ENCODE data around the gene CSMD2. TPM values are rescaled to one million over a fixed set of nuclear protein-coding genes. Genes with fewer than 3 reads are reported as not detected.

The CSMD2 gene
- total and polyA plus RNA-seq, 2 of the 8 experiments (the other 6 are each of a cell fraction or from before 2014, with no cell fraction given) = 7.0 to 14.7 TPM

- no peak overlapping the region for H3K27ac ChIP-seq (ENCODE audit: low read depth, low read length)
- CTCF ChIA-PET (ENCODE audit: partially characterized antibody) = interaction anchor here (0.9 kb wide), 1 partner anchor 56 kb away, joined by 5 read pairs; no protein-coding TSS in a partner anchor
- H4K91ac ChIP-seq (replicated peaks; ENCODE audit: insufficient read length, low read length) = no peak overlapping the region
- no peak overlapping the region for H2BK5ac ChIP-seq (ENCODE audit: low read depth, low read length)
- H3K4me1 ChIP-seq (replicated peaks in 1 of 4; ENCODE audit: control insufficient read depth in 3 of 4, insufficient read depth in 4 of 4, low read length in 3 of 4) = no peaks in the 10 kb centered on the region
- H3K27me3 ChIP-seq (replicated peaks in 1 of 4; ENCODE audit: control insufficient read depth in 3 of 4, extremely low read depth in 1 of 4, insufficient read depth in 3 of 4, low read length in 3 of 4) = no peaks in the 10 kb centered on the region; a peak in 2 of 7 replicates
- H3K23ac ChIP-seq (ENCODE audit: insufficient read length) = no peak overlapping the region
- no peak overlapping the region for H3K56ac ChIP-seq (replicated peaks; ENCODE audit: insufficient read length, low read depth, low read length)
- H2BK12ac ChIP-seq (ENCODE audit: low read depth, low read length) = no peak overlapping the region
- no peak overlapping the region for H4K8ac ChIP-seq (ENCODE audit: extremely low read depth, insufficient read depth, low read length)
- no peak overlapping the region for H3K4me3 ChIP-seq (ENCODE audit: extremely low read depth in 1 of 4, insufficient read depth in 2 of 4, low read depth in 3 of 4, low read length in 4 of 4)
- H3K4me2 ChIP-seq (ENCODE audit: insufficient read depth in 1 of 2, low read depth in 2 of 2, low read length in 2 of 2) = no peak overlapping the region
- no peak overlapping the region for H4K5ac ChIP-seq (ENCODE audit: insufficient read length, low read depth, low read length)
- no peak for FAIRE-seq
- no peaks in the 10 kb centered on the region for H3K79me1 ChIP-seq (ENCODE audit: low read depth, low read length)
- H3K79me2 ChIP-seq (ENCODE audit: control insufficient read depth in 1 of 2, insufficient read depth in 2 of 2, low read length in 2 of 2) = no peaks in the 10 kb centered on the region
- no peak overlapping the region for H3K9ac ChIP-seq (replicated peaks in 1 of 4; ENCODE audit: extremely low read depth in 1 of 4, low read depth in 3 of 4, low read length in 3 of 4)
- no peak for DNase-seq (ENCODE audit: low read depth in 1 of 2, low spot score in 2 of 2)
- no peaks in the 10 kb centered on the region for H3K23me2 ChIP-seq (ENCODE audit: low read depth, low read length)
- no peak overlapping the region for H2BK15ac ChIP-seq (ENCODE audit: low read length)
- H2BK120ac ChIP-seq (replicated peaks; ENCODE audit: low read depth, low read length) = no peak overlapping the region
- no peak overlapping the region for H2BK20ac ChIP-seq (ENCODE audit: low read length)
- WGBS, 2 experiments (ENCODE audit: extremely low coverage in 1 of 2, insufficient coverage in 1 of 2, insufficient read length in 1 of 2, insufficient replicate concordance in 2 of 2, low coverage in 1 of 2, low lambda C conversion rate in 2 of 2, missing lambda C conversion rate in 1 of 2) = 73% methylated on average over 1 of the region's 1 CpG; no CpG with 5 or more reads in 1 of the 2 experiments
- POLR2A ChIA-PET (ENCODE audit: partially characterized antibody) = no interaction called here
- no peak overlapping the region for H3K14ac ChIP-seq (ENCODE audit: insufficient read length)
- H3K18ac ChIP-seq (ENCODE audit: extremely low read depth, low read length) = no peak overlapping the region
- no peak overlapping the region for H2AFZ ChIP-seq (ENCODE audit: low read length)
- no peaks in the 10 kb centered on the region for H3K9me3 ChIP-seq (ENCODE audit: insufficient read depth in 2 of 2, low read depth in 1 of 2, low read length in 1 of 2)
- H2AK5ac ChIP-seq (ENCODE audit: low read depth, low read length) = no peak overlapping the region
- no peaks in the 10 kb centered on the region for H4K20me1 ChIP-seq (replicated peaks in 1 of 2; ENCODE audit: control insufficient read depth in 1 of 2, insufficient read depth in 2 of 2, low read length in 2 of 2)
- peaks cover 0 to 14% (median 6%) of the 10 kb centered on the region in 4 experiments; a peak in 4 of 8 replicates for H3K36me3 ChIP-seq (ENCODE audit: control insufficient read depth in 2 of 4, insufficient read depth in 4 of 4, low read length in 3 of 4)
- H3K4ac ChIP-seq (replicated peaks; ENCODE audit: insufficient read length, low read depth, low read length) = no peak overlapping the region
- no peak for TF ChIP-seq CBX8 (IDR thresholded peaks at IDR 0.05; ENCODE audit: borderline replicate concordance, low read depth, low read length)
- no peak for TF ChIP-seq EP300 (IDR thresholded peaks at IDR 0.05; ENCODE audit: borderline replicate concordance in 1 of 2, low read depth in 2 of 2, low read length in 2 of 2)
Observed at GRCh38 chr1:33696311-33696710, 468.7 kb downstream of the CSMD2 start.
